Left colon (tissue), 2 donors: ENCODE results near the gene ATF6. TPM values are rescaled to one million over a fixed set of nuclear protein-coding genes. Genes with fewer than 3 reads are reported as not detected.

Experiments used
- ATAC-seq: fragments of 200-7000 bp; cut with Tn5 transposase; one replicate; pipeline ENCODE4 v1.9.1; 2020; ENCODE audit warnings: mild to moderate bottlenecking, moderate library complexity
- DNase-seq, 2 donors: peaks; one replicate each; pipeline ENCODE4 v3.0.0-alpha.2; 2020
- intact Hi-C, 2 donors: fragments of 100-400 bp; cut with DNase I in 1 of 2; cut with micrococcal nuclease in 1 of 2; formaldehyde crosslinking; loops; one replicate each; pipeline versions ENCODE4 v1.11.2 to v1.14.0; 2022; cut with DNase I, micrococcal nuclease
- total RNA-seq, 2 donors: library from RNA; stranded (reverse); fragmentation: NEBNext Ultra II Directional; extraction: Animal tissue kit (Norgen Biotek cat#: 25700); gene quantifications; one replicate each; pipeline ENCODE4 v1.2.1, GENCODE V29; 2021
- donor health status: DM: no; HTN: no; CAD: no.
- donor health status: DM: yes; HTN: yes; CAD: no.

The ATF6 gene
- total RNA-seq, 2 donors from 2014 or later, result 23.8 to 26.1 TPM

DNA sequence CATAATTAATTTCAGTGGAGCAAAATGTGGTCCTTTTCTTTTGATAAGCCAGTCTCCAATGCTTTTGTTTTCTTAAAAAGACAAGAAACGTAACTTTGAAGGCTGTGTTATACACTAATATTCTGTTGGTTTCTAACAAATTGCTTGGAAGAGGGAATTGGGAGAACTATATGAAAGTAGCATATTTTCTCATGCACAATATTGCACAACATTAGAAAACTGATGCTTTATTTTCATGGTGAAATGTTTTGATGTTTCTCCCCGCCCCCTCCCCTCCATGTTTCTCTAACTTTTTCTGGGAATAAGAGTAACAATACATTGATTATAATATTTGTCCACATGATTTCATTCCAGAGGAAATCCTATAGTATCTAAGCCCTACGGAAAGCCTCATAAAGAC lies 142.1 kb downstream of the ATF6 start:
- intact Hi-C loops, result no loop called here
- ATAC-seq, result no peak
- no peak for DNase-seq

DNA sequence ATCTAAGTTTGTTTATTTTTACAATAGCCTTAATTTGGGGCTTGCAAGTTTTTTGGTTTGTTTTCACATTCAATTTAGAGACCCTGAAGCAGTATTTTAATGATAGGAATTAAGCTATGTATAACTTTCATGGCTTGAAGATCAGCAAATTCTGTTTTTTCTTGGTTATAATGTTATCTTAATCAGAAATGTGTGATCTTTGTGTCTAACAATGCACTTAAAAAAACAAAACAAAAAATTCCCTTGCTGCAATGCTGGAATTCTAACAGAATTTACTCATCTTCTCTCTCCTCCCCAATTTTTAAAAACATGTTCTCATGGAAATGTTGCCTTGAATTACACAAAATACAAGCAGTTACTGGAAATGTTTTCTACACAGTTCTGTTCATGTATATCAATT lies 144.5 kb downstream of the ATF6 start:
- no peak for DNase-seq
- intact Hi-C loops, result no loop called here

GRCh38 chr1:161913482-161914140 lies 147.5 kb downstream of the ATF6 start:
- no peak for DNase-seq
- intact Hi-C loops, result no loop called here
- ATAC-seq, result no peak

More for the DNA sequence above, 144.5 kb downstream of the ATF6 start:
- no peak for ATAC-seq

- ATAC-seq (no peak), DNase-seq (no peak)
- intact Hi-C loops, result no loop called here
These were observed 148.5 kb downstream of the ATF6 start for GRCh38 chr1:161914595-161914994.

DNA sequence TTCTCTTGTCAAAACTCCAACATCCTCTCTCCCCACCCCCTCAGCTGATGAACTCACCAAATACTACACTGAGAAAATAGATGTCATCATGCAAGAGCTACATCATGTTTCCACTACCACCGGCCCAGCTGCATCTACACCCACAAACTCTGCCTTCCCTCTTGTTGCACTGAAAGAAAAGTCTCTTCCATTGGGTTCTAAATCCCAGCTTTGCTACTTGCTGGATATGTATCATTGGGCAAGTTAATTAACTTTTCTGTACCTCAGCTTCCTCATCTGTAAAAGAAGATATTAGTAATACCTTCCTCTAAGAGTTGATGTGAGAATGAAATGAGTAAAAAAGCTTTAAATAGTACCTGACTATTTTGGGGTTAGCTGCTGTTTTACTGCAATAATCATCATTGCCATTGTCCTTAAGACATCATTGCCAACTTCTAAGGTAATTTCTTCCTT lies 149.0 kb downstream of the ATF6 start:
- intact Hi-C loops, result no loop called here
- no peak for ATAC-seq
- DNase-seq, result no peak

DNA sequence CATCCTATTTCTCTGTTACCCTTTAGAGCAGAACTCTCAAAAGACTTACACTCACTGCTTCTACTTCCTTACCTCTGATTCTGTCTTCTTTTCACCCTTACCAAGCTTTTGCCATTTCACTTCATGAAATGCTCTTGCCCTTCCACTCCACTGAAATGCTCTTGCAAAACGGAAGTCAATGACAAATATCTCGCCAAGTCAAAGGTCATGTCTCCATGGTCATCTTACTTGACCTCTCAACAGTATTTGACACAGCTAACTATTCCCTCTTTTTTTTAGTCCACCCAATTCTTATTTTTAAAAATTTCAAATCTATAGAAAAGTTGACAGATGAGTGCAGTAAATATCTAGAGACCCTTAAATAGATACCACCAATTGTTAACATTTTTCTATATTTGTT lies 149.9 kb downstream of the ATF6 start:
- ATAC-seq, result no peak

GRCh38 chr1:161919229-161919628 lies 153.1 kb downstream of the ATF6 start:
- DNase-seq (no peak), ATAC-seq (no peak)
- intact Hi-C loops, result no loop called here

More for the DNA sequence above, 149.9 kb downstream of the ATF6 start:
- intact Hi-C loops, result no loop called here
- DNase-seq, result no peak

- DNase-seq (no peak), ATAC-seq (no peak)
- intact Hi-C loops, result no loop called here
These were observed 155.4 kb downstream of the ATF6 start for GRCh38 chr1:161921491-161921890.

DNA sequence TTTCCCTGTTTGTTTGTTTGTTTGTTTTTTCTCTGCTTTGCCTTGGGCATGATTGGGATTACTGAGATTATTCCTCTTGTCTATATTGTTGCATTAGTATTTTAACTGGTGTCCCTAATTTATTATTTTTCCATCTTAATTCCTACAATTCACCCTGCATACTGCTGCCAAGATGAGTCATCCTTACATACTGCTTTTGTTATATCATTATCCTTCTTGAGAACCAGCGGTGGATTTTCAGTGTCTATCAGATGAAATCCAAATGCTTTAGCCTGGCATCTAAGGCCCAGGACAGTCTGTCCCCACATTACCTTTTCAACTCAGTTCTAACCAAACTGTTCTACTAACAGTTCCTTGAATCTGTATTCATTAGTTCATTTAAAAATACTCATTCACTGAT lies 155.9 kb downstream of the ATF6 start:
- ATAC-seq (no peak), DNase-seq (no peak)
- intact Hi-C loops, result no loop called here

GRCh38 chr1:161928056-161928455 lies 161.9 kb downstream of the ATF6 start:
- ATAC-seq, result no peak
- intact Hi-C loops, result no loop called here

DNA sequence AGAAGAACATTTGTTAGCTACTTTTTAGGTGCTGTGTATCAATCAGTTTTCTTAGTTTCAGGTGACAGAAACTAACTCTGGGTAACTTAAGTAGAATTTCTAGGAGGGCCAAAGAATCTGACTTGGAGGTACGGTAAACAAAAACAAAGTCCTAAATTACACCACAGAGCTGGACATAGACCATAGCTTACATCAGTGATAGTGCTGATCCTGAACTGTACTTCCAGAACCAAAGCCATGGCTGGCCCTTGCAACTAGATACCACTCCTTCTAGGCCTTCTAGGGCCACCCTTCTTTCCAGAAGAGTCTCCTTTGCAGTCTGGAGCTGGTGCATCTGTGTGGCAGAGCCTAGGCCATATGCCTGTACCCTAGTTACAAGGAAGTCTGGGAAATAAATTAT lies 163.0 kb downstream of the ATF6 start:
- ATAC-seq (no peak), DNase-seq (no peak)
- intact Hi-C loops, result no loop called here

More at GRCh38 chr1:161928056-161928455, 161.9 kb downstream of the ATF6 start:
- DNase-seq, result no peak

DNA sequence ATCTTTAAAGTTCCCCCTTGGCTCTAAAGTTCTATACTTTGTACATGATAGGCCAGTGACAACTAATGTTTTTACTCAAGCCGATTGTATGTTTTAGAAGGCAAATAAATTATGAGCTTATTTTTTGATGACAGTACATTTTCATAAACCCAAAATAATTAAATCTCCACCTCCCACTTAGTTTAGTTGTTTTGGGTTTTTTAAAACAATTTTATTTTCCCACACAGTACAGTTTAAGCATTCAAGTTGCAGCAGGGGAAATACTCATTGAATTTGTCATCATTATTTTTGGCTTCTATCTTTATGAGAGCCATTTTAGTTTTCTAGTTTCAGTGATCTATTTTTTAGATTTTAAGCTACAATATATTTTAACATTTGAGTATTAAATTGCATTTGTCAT lies 163.9 kb downstream of the ATF6 start:
- DNase-seq, result no peak
- no peak for ATAC-seq
- intact Hi-C loops, result no loop called here

DNA sequence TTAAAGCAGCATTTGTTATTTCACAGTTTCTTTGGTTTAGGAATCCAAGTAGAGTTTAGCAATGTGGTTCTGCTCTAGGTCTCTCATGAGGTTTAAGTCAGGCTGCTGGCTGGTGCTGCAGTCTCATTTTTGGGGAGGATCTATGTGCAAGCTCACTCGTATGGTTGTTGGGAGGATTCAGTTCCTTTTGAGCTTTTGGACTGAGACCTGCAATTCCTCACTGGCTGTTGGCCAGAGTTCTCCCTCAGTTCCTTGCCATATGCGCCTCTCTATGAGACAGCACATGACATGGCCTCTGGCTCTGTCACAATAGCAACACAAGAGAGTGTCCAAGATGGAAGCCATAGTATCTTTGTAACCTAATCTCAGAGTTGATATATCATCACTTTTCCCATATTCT lies 166.5 kb downstream of the ATF6 start:
- no peak for ATAC-seq
- DNase-seq, result peak in 1 of 2 donors; percentile 25
- intact Hi-C loops, result no loop called here

- ATAC-seq (no peak), DNase-seq (no peak)
- intact Hi-C loops, result no loop called here
These were observed 167.8 kb downstream of the ATF6 start for GRCh38 chr1:161933592-161934588.

DNA sequence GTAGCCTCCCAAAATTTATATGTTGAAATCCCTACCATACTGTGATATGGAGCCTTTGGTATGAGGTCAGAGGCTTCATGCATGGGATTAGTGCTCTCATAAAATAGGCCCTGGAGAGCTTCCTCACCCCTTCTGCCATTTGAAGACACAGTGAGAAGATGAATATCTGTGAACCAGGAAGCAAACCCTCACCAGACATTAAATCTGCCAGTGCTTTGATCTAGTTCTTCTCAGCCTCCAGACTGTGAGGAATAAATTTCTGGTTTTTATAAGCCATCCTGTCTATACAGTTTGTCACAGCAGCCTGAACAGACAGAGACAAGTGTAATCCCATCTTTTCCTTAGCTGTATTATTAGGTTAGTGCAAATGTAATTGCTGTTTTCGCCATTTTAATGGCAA lies 169.1 kb downstream of the ATF6 start:
- DNase-seq (no peak), ATAC-seq (no peak)
- intact Hi-C loops, result no loop called here

GRCh38 chr1:161936786-161937185 lies 170.7 kb downstream of the ATF6 start:
- no peak for DNase-seq
- intact Hi-C loops, result no loop called here
- no peak for ATAC-seq

- DNase-seq (no peak), ATAC-seq (peak; percentile 14)
- intact Hi-C loops, result no loop called here
These were observed 174.9 kb downstream of the ATF6 start for GRCh38 chr1:161940866-161941591.

DNA sequence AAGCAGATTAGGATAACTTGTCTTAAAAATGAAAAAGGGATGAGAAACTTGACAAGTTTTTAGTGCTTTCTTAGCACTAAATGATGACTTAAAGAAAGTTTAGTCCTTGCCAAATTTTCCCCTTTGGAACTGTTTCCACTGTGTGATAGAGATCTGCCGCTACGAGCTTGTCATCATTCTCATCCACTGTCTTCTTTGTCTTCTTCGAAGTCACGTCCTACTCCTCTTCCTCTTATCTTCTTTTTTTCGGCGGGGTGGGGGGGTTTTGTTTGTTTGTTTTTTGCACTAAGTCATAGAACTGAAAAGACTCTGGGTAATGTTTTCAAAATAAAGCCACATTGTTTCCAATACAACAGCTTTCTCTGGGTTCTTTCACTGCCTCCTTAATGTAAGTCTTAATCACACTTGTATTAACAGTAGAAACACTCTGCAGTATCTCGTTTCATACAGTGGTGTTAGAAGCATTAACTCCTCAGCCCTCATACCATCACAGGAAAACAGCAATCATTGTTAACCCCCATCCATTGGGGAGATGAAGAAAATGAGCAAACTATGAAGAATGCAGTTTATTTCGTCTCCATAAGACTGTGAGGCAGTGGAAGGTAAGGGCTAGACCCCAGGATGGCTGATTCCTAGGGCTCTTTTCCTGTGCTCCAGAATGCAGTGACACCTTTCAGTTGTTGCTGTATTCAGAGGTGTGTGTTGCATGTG lies 175.8 kb downstream of the ATF6 start:
- DNase-seq (no peak), ATAC-seq (no peak)
- intact Hi-C loops, result no loop called here

GRCh38 chr1:161943737-161944136 lies 177.6 kb downstream of the ATF6 start:
- intact Hi-C loops, result no loop called here
- DNase-seq, result no peak
- peak; percentile 74 for ATAC-seq
